Islet precursor cell (in vitro differentiated cells): ENCODE measurements around the gene FNIP2.
"Not testable (repeated sequence)": the region's sequence is repeated elsewhere in the genome, so short reads cannot be mapped to it uniquely, and the experiment has no call there.

Experiments
- DNase-seq: peaks from one replicate; pipeline ENCODE4 v3.0.0-alpha.2; 2018

FNIP2 gene

DNA sequence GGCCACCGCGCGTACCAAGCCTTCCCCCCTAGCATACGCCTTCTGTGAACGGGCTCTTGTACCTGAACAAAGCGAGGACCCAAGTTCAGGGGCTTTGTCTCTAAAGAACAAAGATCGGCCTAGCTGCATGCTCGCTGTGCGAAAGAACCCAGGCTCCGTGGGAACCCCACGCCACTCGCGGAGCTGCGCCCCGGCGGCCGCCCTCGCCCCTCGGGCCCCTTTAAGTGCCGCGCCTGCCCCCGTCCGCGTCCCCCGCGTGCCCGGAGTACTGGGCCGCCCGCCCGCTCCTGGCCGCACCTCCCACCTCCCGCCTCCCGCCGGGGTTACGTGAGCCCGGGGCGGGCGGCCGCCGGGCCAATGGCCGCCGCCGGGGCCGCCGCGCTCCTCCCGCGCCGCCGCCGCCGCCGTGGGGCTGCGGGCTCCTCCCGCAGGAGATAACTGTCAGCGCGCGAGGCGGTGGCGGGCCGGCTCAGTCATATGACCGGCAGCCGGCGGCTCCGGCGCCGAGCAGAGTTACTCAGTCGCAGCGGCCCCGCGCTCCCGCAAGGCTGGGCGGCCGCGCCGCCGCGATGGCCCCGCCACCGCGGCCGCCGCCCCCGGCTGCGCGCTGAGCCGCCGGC lies at the start of gene FNIP2:
Gene FNIP2 (plus strand): TSS at position 472 of the 620 bp plus-strand sequence. CDS start 187 bp downstream, outside the sequence.
- peak; percentile 85 for DNase-seq

DNA sequence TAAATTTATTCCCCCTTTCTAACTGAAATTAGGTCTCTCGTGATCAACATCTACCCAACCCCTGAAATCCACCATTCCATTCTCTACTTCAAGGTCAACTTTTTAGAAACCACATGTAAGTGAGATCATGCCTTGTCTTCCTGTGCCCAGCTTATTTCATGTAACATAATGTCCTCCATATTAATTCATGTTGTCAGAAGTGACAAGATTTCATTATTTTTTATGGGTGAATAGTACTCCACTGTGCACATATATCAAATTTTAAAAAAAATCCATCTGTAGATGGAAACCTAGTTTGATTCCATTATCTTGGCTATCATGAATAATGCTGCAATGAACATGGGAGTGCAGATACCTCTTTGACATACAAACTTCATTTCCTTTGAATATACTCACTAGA lies 47.1 kb upstream of the FNIP2 start:
- no peak for DNase-seq

DNA sequence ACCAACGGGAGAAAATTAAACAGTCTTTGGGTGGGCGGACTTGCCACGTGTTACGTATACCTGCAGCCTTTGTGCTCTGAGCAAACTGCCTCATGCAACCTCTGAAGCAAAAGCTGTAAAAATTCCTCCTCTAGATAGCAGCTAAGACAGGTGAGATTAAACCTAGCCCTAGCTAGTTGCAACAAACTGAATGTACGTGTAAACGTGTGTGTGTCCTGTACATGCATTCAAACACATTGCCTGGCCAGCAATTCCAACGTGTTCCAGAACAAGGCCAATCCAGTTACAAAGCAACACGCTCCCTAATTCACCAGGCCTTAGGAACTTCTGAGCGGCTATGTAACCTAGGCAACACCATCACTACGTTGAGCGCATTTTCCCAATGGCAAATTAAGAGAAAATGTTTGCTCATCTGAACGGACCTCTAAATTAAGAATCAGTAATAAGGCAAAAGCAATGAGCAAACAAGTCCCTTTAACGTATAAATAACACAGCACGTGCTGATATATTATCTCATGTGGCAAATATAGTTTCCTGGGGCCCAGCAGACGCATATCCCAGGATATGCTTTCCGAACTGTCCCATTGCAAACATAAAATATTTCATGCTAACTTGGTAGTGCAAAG lies 46.4 kb upstream of the FNIP2 start:
- peak; percentile 61 for DNase-seq

DNA sequence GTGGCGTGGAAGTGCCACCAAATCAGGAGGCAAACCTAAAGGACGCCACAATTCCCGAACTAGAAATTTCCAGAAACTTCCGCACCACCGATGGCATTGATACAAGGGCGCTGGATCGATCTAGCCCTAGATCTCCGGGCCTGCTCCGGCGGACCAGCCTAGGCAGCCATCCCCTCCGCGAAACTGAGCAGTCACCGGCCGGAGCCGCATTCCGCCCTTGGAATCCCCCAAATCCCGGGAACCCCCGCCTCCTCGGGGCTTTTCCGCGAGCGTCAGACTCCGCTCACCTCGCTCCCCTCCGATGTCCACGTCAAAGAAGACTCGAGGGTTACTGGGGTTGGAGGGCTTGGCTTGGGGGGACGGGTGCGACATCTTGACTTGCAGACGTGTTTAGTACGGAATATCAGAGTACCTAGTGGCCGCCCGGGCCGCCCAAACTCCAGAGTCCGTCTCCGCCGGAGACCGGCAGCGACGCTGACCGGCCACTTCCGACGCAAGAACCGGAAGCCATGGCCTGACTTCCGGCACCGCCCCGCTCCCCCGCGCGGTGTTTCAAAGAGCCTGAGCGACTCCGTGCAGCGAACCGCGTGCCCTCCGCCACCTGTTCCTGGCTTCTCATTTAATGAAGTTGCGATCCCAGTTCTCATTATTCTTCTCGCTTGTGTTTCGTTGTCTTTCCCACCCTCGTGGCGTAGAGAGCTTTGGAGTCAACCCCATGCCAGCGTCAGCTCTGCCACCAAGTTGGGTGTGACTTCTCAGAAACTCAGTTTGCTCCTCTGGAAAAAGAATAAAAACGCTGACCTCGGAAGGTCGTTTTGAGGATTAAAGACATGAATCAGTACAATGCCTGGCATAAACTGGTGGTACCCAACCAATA lies 45.7 kb upstream of the FNIP2 start, which contains the start of gene PPID:
Gene PPID (minus strand): TSS at position 480 of the 877 bp plus-strand sequence. CDS start 108 bp downstream, at position 372.
- peak; percentile 88 for DNase-seq

DNA sequence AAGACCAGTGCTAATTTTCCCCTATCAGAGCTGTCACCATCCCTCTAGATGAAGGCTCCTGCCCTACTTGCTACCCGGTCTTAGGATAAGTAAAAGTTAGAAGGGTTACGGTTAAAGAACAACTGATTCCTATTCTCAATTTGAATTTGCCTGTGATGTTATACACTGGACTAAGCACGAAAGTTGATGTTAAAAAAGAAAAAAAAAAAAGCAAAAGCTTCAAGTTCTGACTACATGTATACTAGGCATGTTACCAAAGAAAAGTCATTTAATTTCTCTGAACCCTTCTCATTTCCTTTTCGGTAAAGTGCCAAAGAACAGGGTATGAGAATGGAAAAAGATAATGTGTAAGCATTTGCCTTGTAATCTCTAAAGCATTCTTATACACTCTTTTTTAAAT lies 44.2 kb upstream of the FNIP2 start:
- no peak for DNase-seq

DNA sequence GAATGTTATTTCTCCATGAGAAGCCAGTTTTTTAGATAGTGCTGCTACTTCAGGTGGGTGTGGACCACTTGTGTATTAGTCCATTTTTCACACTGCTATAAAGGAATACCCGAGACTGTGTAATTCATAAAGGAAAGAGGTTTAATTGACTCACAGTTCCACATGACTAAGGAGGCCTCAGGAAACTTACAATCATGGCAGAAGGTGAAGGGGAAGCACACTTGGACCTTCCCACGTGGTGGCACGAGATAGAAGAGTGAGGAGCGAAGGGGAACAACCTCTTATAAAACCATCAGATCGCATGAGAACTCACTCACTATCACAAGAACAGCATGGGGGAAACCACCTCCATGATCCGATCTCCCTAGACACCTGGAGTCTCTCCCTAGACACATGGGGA lies 42.2 kb upstream of the FNIP2 start:
- no peak for DNase-seq

DNA sequence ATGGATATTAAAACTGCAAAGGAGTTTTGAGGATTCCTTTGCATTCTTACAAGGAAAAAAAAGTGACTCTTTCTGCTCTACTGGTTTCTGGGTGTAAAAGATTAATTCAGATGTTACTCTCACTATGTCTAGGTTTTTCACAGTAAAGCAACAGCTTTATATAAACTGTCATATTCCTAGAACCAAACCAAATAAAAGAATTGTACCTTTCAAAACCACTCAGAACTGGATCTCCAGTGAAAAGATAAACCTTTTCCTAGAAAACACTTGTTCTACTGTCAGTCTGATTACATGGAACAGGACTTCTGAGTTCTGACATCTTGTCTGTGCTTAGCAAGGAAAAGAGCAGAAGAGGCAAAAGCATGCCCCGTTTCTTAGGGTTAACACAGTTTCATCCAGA lies 40.6 kb upstream of the FNIP2 start:
- DNase-seq, result no peak

DNA sequence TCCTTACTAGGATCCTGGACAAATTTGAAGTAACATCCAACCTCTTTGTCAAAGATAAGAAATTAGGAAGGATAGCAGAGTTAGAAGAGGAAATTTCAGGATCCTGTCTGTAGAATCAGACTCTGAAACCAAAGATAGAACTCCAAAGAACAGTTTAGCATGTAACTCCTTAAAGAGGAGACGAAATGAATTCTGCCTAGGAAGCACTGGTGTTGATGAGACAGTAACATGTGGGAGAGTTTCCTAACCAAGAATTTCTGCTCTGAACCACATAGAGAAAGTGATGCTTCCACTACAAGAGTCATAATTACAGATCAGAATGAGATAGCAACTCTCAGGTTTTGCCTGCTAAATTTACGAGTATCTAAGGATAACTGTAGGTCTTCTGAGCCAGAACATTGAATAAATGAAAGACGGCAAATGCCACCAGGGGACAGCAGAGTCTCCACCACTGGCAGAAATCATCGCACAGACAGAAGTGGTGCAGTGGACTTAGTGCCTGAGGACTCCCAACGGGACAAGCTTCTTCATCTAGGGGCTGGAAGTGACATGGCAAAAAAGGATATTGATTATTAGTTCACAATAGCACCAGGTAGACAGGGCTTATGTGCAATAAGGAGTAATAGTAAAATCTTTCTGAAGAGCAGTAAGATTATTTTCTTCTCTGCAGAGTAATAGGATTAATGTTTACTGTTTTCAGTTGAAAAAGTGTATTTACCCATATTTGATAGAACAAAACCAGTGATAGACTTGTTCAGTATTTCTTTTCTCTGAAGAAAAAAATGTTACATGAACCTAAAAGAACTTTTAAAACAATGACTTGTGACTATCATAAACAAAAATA lies 38.9 kb upstream of the FNIP2 start:
- peak; percentile 76 for DNase-seq

DNA sequence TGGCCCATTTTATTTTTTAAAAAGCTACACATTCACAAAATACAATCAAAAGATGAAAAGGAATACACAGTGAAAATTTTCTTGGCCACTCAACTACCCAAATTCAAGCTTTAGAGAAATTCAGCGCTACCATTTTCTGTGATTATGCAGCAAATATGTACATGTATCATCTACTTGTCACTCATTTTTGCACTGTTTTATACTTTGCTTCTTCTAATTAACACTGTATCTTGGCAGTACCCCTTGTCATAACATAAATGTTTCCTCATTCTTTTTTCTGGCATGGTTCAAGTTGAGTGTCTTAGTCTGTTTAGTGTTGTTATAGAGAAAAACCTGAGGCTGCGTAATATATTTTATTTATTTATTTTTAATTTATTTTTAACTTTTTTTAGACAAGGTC lies 30.0 kb upstream of the FNIP2 start:
- DNase-seq, result no peak

DNA sequence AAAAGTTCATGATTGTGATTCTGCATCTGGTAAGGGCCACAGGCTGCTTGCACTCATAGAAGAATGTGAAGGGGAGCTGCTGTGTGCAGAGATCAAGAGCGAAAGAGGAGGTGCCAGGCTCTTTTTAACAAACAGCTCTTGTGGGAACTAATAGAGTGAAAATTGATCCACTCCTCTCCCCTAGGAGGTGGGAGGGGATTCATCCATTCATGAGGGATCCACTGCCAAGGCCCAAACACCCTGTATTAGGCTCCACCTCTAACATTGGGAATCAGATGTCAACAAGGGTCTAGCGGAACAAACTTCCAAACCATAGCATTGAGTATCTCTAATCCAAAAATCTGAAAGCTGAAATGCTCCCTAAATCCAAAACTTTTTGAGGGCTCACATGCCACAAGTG lies 29.2 kb upstream of the FNIP2 start:
- no peak for DNase-seq

DNA sequence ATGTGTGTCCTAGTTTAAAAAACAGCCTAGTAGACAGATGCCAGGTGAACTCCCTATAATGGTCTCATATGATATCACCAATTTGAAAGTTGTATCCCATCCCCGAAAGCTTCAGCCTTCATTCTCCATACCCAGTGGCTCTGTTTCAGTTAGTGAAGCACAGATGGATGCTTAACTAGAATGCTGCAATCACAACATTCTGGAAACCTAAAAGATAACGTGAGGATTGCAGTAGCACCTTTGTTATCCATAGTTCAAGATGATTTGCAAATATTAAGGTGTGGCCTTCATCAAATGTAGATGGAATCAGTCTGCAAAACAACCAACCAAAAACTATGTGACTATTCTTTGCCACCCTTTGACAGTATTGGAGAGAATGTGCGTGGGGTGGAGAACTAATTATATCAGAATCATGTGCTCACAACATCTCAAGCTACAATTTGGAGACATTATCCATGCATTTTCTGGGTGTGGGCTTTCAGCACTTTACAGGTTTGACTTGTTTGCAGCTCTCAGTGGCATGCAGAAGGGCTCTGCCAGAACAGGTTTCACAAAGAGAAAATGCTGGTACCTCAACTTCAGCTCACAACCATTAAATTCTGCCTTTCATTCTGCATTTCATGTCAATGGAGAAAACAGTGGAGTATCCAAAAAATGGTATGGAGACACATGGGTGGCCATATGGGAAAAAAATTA lies 27.4 kb upstream of the FNIP2 start:
- peak; percentile 59 for DNase-seq

DNA sequence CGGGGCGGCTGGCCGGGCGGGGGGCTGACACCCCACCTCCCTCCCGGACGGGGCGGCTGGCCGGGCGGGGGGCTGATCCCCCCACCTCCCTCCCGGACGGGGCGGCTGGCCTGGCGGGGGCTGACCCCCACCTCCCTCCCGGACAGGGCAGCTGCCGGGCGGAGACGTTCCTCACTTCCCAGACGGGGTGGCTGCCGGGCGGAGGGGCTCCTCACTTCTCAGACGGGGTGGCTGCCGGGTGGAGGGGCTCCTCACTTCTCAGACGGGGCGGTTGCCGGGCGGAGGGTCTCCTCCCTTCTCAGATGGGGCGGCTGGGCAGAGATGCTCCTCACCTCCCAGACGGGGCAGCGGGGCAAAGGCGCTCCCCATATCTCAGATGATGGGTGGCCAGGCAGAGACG lies 22.3 kb upstream of the FNIP2 start:
- DNase-seq, result not testable (repeated sequence)

DNA sequence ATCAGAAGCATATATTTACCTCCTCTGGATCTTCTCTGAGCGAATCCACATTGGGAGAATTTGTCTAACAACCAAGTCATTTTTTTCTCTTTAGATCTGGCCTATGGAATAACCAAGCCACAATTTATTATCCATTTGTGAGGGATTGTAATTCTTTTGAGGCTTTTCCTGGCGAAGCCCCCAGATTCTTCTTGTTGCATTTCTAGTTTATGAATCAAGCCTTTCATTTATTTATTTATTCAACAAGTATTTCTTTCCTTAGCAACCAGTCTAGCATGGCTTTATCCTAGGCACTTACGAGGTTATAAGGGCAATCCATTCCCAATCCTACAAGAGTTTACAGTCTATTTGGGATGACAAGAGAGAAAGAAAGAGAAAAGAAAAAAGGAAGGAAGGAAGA lies 18.4 kb upstream of the FNIP2 start:
- no peak for DNase-seq

DNA sequence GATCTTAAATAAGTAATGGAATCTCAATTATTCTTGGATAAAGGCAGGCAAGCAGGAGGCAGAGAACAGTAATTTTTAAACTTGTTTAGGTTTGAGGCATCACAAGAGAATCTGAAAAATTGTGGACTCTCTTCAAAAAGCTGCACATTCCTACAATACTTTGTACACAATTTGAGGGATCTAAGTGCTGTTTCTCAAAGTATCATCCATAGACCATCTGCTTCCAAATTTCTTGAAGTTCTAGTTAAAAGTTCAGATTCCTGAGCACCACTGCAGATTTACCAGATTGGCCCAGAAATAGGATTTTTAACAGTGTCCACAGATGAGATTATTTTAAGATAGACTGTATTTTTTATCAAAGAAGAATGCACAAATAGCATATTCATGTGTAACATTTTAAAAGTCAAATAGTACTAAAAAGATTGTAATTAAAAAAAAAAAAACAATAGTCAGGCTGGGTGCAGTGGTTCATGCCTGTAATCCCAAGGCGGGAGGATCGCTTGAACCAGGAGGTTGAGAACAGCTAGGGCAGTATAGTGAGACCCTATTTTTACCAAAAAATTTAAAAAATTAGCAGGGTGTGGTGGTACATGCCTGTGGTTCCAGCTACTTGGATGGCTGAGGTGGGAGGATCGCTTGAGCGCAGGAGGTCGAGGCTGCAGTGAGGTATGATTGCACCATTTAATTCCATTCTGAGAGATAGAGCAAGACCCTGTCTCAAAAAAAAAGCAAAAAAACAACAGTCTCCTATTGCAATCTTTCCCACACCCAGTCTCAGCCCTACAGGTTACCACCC lies 14.2 kb upstream of the FNIP2 start:
- no peak for DNase-seq

DNA sequence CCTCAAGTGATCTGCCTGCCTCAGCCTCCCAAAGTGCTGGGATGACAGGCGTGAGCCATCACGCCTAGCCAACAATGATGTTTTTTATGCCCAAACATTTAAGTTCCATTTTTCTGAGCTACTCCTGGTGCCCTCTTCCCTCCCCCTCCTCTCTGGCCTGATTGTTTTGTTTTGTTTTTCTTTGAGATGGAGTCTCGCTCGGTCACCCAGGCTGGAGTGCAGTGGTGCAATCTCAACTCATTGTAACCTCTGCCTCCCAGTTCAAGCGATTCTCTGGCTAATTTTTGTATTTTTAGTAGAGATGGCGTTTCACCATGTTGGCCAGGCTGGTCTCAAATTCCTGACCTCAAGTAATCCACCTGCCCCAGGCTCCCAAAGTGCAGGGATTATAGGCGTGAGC lies 13.0 kb upstream of the FNIP2 start:
- not testable (repeated sequence) for DNase-seq

DNA sequence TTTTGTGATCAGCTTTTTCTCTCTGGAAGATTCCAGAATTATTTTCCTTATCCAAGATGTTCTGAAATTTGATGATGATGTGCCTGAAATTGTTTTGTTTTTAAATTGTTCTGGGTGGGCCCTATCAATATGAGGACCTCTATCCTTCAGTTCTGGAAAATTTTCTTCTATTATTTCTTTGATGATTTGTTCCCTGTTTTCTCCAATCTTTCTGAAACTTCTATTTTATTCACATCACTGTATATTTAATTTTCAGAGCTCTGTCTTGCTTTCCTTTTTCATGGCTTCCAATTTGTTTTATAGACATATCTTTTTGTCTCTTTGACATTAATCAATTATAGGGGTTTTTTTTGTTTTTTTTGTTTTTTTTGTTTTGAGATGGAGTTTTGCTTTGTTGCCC lies 12.2 kb upstream of the FNIP2 start:
- DNase-seq, result no peak

DNA sequence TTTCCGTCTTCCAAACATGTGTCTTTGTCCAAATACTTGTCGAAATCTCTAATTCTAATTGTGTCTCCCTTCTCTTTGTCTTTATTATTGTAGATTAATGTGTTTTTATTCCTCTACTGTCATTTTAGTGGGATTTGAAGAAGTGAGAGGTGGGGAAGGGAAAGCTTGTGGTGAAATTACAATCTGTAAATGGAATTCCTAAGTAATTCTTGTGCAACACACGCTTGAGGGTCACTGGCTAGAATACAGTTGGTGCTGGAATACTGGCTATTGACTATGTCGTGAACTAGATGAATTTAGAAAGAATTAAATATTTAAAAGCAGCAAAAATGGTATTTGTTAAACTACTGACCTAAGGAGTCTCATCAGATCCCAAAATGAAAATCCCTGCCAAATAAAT lies 10.7 kb upstream of the FNIP2 start:
- DNase-seq, result no peak

DNA sequence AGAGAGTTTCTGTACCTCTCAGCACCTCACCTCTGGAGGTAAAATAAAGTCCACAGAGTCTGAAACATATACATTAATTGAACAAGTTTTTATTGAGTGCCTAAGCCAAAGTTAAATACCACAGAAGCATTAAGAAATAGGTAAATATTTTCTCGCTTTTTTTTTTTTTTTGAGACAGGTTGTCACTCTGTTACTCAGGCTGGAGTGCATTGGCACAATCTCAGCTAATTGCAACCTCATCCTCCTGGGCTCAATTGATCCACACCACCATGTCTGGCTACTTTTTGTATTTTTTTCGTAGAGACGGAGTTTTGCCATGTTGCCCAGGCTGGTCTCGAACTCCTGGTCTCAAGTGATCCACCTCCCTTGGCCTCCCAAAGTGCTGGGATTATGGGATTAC lies 10.1 kb upstream of the FNIP2 start:
- DNase-seq, result no peak

DNA sequence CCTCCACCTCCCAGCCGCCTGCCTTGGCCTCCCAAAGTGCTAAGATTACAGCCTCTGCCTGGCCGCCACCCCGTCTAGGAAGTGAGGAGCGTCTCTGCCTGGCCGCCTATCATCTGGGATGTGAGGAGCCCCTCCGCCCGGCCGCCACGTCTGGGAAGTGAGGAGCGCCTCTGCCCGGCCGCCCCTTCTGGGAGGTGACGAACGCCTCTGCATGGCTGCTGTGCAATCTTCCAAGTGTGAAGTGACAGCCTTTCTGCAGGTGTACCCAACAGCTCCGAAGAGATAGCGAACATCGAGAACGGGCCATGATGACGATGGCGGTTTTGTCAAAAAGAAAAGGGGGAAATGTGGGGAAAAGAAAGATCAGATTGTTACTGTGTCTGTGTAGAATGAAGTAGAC lies 9.3 kb upstream of the FNIP2 start:
- DNase-seq, result not testable (repeated sequence)

DNA sequence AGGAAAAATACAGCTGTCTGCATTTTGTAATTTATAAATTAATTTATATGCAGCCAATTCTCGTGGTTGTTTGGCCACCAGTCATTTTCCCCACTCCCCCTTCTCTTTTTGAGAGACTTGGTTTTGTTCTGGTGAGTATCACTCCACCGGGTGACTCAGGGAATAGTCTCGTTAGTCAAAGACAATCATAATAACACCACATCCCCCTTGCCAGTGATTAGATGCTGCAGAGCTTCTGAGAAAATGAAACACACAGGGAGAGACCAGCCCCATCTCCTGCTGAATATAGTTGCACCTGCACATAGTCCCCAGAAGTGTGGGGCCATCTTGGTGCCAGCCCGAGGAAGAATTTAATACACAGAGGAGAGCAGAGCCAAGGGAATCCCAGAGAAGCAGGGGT lies 8.0 kb upstream of the FNIP2 start:
- DNase-seq, result no peak

DNA sequence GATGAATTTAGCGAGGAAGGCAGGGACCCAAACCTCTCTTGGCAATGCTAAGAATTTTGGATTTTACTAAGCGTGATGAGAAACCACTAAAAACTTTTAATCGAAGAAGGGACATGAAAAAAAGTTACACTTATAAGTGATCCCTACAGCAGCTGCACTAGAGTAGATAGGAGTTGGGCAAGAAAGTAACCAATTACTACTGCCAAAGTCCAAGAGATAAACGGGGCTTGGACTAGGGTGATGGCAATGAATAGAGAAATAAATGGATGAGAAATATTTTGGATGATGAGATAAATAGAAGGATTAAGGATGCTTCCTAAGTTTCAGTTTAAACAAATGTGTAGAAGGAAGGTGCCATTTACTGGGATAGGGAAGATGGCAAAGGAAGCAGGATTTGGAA lies 6.3 kb upstream of the FNIP2 start:
- no peak for DNase-seq
